B cell (primary cell): ENCODE results near the gene CELSR3. TPM values are rescaled to one million over a fixed set of nuclear protein-coding genes. Genes with fewer than 3 reads are reported as not detected.

Experiments
- ATAC-seq: fragments of 200-7000 bp; cut with Tn5 transposase; one replicate; pipeline ENCODE4 v1.10.0; 2021; ENCODE audit warnings: low read depth, mild to moderate bottlenecking, moderate number of reproducible peaks, moderate library complexity
- CTCF ChIA-PET: fragments of 350-600 bp; sonication (Branson Sonifier 250); formaldehyde crosslinking; loops from one replicate; lab custom pipeline; 2021; ENCODE audit warnings: antibody characterized with exemption, inconsistent platforms; lab: Charles Lee
- POLR2A ChIA-PET: fragments of 350-600 bp; sonication (Branson Sonifier 250); formaldehyde crosslinking; loops from one replicate; lab custom pipeline; 2021; ENCODE audit warnings: antibody characterized with exemption; lab: Charles Lee
- DNase-seq: peaks from one replicate; pipeline ENCODE4 v3.0.0; 2013
- H2AFZ ChIP-seq: 2 replicates; pipeline ENCODE4 v1.6.1; 2012; ENCODE audit warnings: mild to moderate bottlenecking, low read depth, low read length; ENCODE audit not compliant: insufficient read depth, poor library complexity, severe bottlenecking
- H3K27ac ChIP-seq, 2 donors: 1 replicate in 1 of 2; 2 replicates in 1 of 2; pipeline ENCODE4 v1.5.1; 2012 to 2013; ENCODE audit warnings: low read length in 2 of 2, mild to moderate bottlenecking in 2 of 2, moderate library complexity in 1 of 2
- H3K27me3 ChIP-seq, 4 experiments: fragments of 200-600 bp in 1 of 4; sonication (generic) in 1 of 4; replicated peaks in 1 of 4; 1 replicate in 2 of 4; 2 replicates in 2 of 4; pipeline versions ENCODE4 v1.6.1 to v1.7.0; 2013 to 2016; ENCODE audit warnings: low read length in 3 of 4, mild to moderate bottlenecking in 2 of 4, mixed read lengths in 1 of 4, moderate library complexity in 1 of 4; ENCODE audit not compliant: insufficient read depth in 4 of 4, control insufficient read depth in 3 of 4; ENCODE audit errors: control extremely low read depth in 1 of 4
- H3K36me3 ChIP-seq, 2 experiments: replicated peaks in 1 of 2; 1 replicate in 1 of 2; 2 replicates in 1 of 2; pipeline versions ENCODE4 v1.6.1 to v1.7.1; 2013; ENCODE audit warnings: low read length in 1 of 2; ENCODE audit not compliant: insufficient read depth in 2 of 2, control insufficient read depth in 1 of 2; ENCODE audit errors: control extremely low read depth in 1 of 2, extremely low read depth in 1 of 2
- H3K4me1 ChIP-seq, 2 donors: fragments of 200-600 bp in 1 of 2; sonication (generic) in 1 of 2; 1 replicate in 1 of 2; 2 replicates in 1 of 2; pipeline versions ENCODE4 v1.5.1 to v1.6.1; 2013 to 2017; ENCODE audit warnings: low read length in 2 of 2; ENCODE audit not compliant: control insufficient read depth in 2 of 2, insufficient read depth in 2 of 2
- H3K4me2 ChIP-seq: replicated peaks from 2 replicates; pipeline ENCODE3; 2012; ENCODE audit warnings: mild to moderate bottlenecking, low read depth, low read length; ENCODE audit not compliant: poor library complexity, severe bottlenecking
- H3K4me3 ChIP-seq, 5 experiments: fragments of 200-600 bp in 1 of 5; sonication (generic) in 1 of 5; 1 replicate in 3 of 5; 2 replicates in 2 of 5; pipeline versions ENCODE4 v1.5.1 to v1.7.0; 2011 to 2016; ENCODE audit warnings: low read length in 4 of 5, mild to moderate bottlenecking in 4 of 5, low read depth in 2 of 5, control low read depth in 1 of 5, moderate library complexity in 1 of 5; ENCODE audit not compliant: insufficient read depth in 1 of 5; ENCODE audit errors: control extremely low read depth in 1 of 5, extremely low read depth in 1 of 5
- H3K79me2 ChIP-seq: fragments of 200-600 bp; sonication (generic); one replicate; pipeline ENCODE4 v1.6.0; 2016; ENCODE audit warnings: low read length; ENCODE audit not compliant: control insufficient read depth, insufficient read depth
- H3K9ac ChIP-seq: fragments of 200-600 bp; sonication (generic); 2 replicates; pipeline ENCODE4 v1.6.1; 2017; ENCODE audit warnings: mild to moderate bottlenecking, low read length, moderate library complexity
- H3K9me3 ChIP-seq, 3 donors: one replicate each; pipeline versions ENCODE4 v1.6.1 to v1.7.1; 2013; ENCODE audit warnings: low read length in 2 of 3; ENCODE audit not compliant: control insufficient read depth in 2 of 3, insufficient read depth in 1 of 3; ENCODE audit errors: control extremely low read depth in 1 of 3
- H4K20me1 ChIP-seq: 2 replicates; pipeline ENCODE4 v1.6.0; 2012; ENCODE audit warnings: mild to moderate bottlenecking, low read length; ENCODE audit not compliant: insufficient read depth, control insufficient read depth, poor library complexity, severe bottlenecking
- H3K27ac Mint-ChIP-seq: one replicate; pipeline ENCODE4 v1.8.0; 2021; ENCODE audit warnings: mixed read lengths
- H3K27me3 Mint-ChIP-seq: one replicate; pipeline ENCODE4 v1.8.0; 2021; ENCODE audit warnings: mixed read lengths
- H3K4me1 Mint-ChIP-seq: one replicate; pipeline ENCODE4 v1.8.0; 2021; ENCODE audit warnings: mixed read lengths
- H3K4me3 Mint-ChIP-seq: one replicate; pipeline ENCODE4 v1.8.0; 2021; ENCODE audit warnings: mixed read lengths
- H3K9me3 Mint-ChIP-seq: one replicate; pipeline ENCODE4 v1.8.0; 2022; ENCODE audit warnings: mixed read lengths; ENCODE audit not compliant: insufficient read depth
- CTCF ChIP-seq: fragments of 200-600 bp; IDR thresholded peaks from one replicate; pipeline ENCODE4 v1.8.0; 2022; ENCODE audit warnings: antibody characterized with exemption, mild to moderate bottlenecking
- EZH2 ChIP-seq: IDR thresholded peaks from 2 replicates; pipeline ENCODE4 v1.6.1; 2012; ENCODE audit warnings: borderline replicate concordance, low read depth, mild to moderate bottlenecking, moderate library complexity, low read length; ENCODE audit not compliant: insufficient read depth, poor library complexity, severe bottlenecking
- WGBS: methylation state at CpG from one replicate; pipeline ENCODE4 v1.1.5; 2013; ENCODE audit warnings: missing lambda C conversion rate; ENCODE audit not compliant: insufficient coverage; 5-methylcytosine and 5-hydroxymethylcytosine counted together
- intact Hi-C: fragments of 100-400 bp; cut with micrococcal nuclease; formaldehyde crosslinking; loops from one replicate; pipeline ENCODE4 v1.10.0; 2022
- polyA plus RNA-seq: library from polyadenylated mRNA; depleted of rRNA; stranded (reverse); fragments of >200 nt; gene quantifications from 2 replicates; pipeline ENCODE4 v1.2.3, GENCODE V29; 2012
- total RNA-seq, 2 donors: library from RNA; stranded (reverse); fragments of 120-200 nt in 1 of 2; gene quantifications; 1 replicate in 1 of 2; 2 replicates in 1 of 2; pipeline versions ENCODE4 v1.2.3 to v1.2.4, GENCODE V29; 2013 to 2022

CELSR3 gene
- total and polyA plus RNA-seq, 2 donors (not counting 1 experiment from before 2014, with no cell fraction given): 2.4 to 2.5 TPM

- Histone ChIP-seq H3K9me3 (no peaks in the 10 kb centered on the region), H4K20me1 (peaks cover 89% of the 10 kb centered on the region)
Measured at GRCh38 chr3:48702320-48702920, 39.7 kb upstream of the CELSR3 start.

More at GRCh38 chr3:48702320-48702920, 39.7 kb upstream of the CELSR3 start:
- no peak overlapping the region for H3K27ac ChIP-seq
- no peak overlapping the region for H3K4me3 Mint-ChIP-seq
- CTCF ChIA-PET: no interaction called here
- no peak overlapping the region for H3K4me2 ChIP-seq
- no peak overlapping the region for H3K27ac Mint-ChIP-seq
- peaks cover 100% of the 10 kb centered on the region for H3K79me2 ChIP-seq
- POLR2A ChIA-PET: no interaction called here
- WGBS: 93% methylated on average over 5 of the region's 6 CpGs
- no peaks in the 10 kb centered on the region for H3K27me3 ChIP-seq
- DNase-seq: no peak
- H3K4me1 Mint-ChIP-seq: peaks cover 24% of the 10 kb centered on the region
- TF ChIP-seq EZH2: no peak
- no peak for TF ChIP-seq CTCF
- H3K9ac ChIP-seq: no peak overlapping the region
- H3K36me3 ChIP-seq: peaks cover 20 to 40% of the 10 kb centered on the region in 2 experiments
- H3K4me1 ChIP-seq: no peaks in the 10 kb centered on the region
- H3K4me3 ChIP-seq: no peak overlapping the region
- H3K27me3 Mint-ChIP-seq: no peaks in the 10 kb centered on the region
- no peak for ATAC-seq
- intact Hi-C loops: no loop called here
- H3K9me3 Mint-ChIP-seq: no peaks in the 10 kb centered on the region
- H2AFZ ChIP-seq: no peak overlapping the region
